Neutrophil (primary cell): ENCODE results near the gene TRIM31.

ENCODE experiments used
- H3K27ac ChIP-seq: fragments of 200-600 bp; sonication (generic); 2 replicates; pipeline ENCODE4 v1.5.1; 2016; ENCODE audit warnings: mild to moderate bottlenecking, moderate library complexity
- H3K27me3 ChIP-seq: fragments of 200-600 bp; sonication (generic); 2 replicates; pipeline ENCODE4 v1.6.0; 2016; ENCODE audit warnings: mild to moderate bottlenecking
- H3K36me3 ChIP-seq: fragments of 200-600 bp; sonication (generic); 2 replicates; pipeline ENCODE4 v1.5.1; 2017
- H3K4me1 ChIP-seq, 2 experiments: fragments of 200-600 bp in 1 of 2; sonication (generic) in 1 of 2; 1 replicate in 1 of 2; 2 replicates in 1 of 2; pipeline versions ENCODE4 v1.5.1 to v1.6.1; 2013 to 2016; ENCODE audit warnings: low read depth in 1 of 2, low read length in 1 of 2, mild to moderate bottlenecking in 1 of 2, moderate library complexity in 1 of 2; ENCODE audit not compliant: control insufficient read depth in 1 of 2, insufficient read depth in 1 of 2
- H3K4me3 ChIP-seq, 2 experiments: fragments of 200-600 bp in 1 of 2; sonication (generic) in 1 of 2; 1 replicate in 1 of 2; 2 replicates in 1 of 2; pipeline ENCODE4 v1.5.1; 2013 to 2016; ENCODE audit warnings: low read depth in 1 of 2, low read length in 1 of 2, mild to moderate bottlenecking in 1 of 2, moderate library complexity in 1 of 2
- H3K9me3 ChIP-seq: fragments of 200-600 bp; sonication (generic); 2 replicates; pipeline ENCODE4 v1.5.1; 2016
- CTCF ChIP-seq: fragments of 200-600 bp; sonication (generic); IDR thresholded peaks from 2 replicates; pipeline ENCODE4 v1.5.1; 2016; ENCODE audit warnings: antibody characterized with exemption

Gene TRIM31

GRCh38 chr6:30075094-30075789 is 37.6 kb downstream of the TRIM31 start, which contains the start of gene RNF39:
Gene RNF39, minus strand, starts transcription at chr6:30075769. Its CDS starts 184 bp downstream, at chr6:30075585.
- Histone ChIP-seq H3K4me3 (no peak within 1 kb of the TSS), H3K9me3 (no peaks in the 10 kb centered on the region), H3K4me1 (no peaks in the 10 kb centered on the region), H3K36me3 (peaks cover 6% of the 10 kb centered on the region), H3K27ac (no peak within 1 kb of the TSS), H3K27me3 (peaks cover 100% of the 10 kb centered on the region)
- TF ChIP-seq CTCF = no peak

- Histone ChIP-seq H3K27ac (no peak overlapping the region), H3K36me3 (peaks cover 14% of the 10 kb centered on the region), H3K9me3 (no peaks in the 10 kb centered on the region)
Measured at GRCh38 chr6:30074331-30075093, 38.4 kb downstream of the TRIM31 start.

DNA sequence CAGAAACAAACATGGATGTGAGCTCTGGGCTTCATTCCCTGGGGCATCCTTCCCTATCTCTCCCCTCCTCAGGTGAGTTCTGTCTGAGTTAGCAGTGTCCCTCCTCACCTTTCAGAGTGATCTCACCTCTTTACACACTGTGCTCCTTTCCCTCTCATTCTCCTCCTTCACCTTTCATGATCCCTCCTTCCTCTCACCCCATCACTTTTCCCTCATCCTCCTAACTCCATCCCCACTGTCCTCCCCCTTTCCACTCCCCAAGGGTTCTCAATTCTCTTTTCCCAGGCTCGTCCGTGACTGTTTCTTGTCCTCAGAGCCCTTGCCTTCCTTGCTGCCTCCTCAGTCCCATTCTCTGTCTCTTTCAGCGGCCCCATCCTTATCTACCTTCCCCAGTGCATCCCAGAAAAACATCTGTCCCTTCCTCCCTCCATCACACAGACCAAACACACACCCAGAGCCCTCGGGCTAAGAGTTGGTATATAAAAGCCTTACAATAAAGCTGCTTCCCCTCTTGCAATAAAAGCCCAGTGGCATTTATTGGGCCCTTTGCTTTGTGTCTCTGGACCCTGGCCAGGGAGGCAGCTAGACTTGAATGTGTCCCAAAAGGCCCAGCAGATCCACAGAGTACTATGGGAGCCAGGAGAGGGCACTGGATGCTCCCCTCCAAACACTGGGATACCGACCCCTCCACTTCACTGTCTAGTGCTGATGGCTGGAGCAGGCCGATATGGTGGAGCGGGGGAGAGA is 39.2 kb downstream of the TRIM31 start:
- no peak overlapping the region for H3K27ac ChIP-seq
- peaks cover 22% of the 10 kb centered on the region for H3K36me3 ChIP-seq
- peaks cover 0 to under 1% of the 10 kb centered on the region in 2 experiments for H3K4me1 ChIP-seq
- H3K27me3 ChIP-seq = peaks cover 92% of the 10 kb centered on the region
- H3K4me3 ChIP-seq = no peak overlapping the region
- no peak for TF ChIP-seq CTCF
- H3K9me3 ChIP-seq = no peaks in the 10 kb centered on the region

More at GRCh38 chr6:30074331-30075093, 38.4 kb downstream of the TRIM31 start:
- Histone ChIP-seq H3K4me3 (no peak overlapping the region), H3K27me3 (peaks cover 100% of the 10 kb centered on the region), H3K4me1 (no peaks in the 10 kb centered on the region)
- no peak for TF ChIP-seq CTCF

DNA sequence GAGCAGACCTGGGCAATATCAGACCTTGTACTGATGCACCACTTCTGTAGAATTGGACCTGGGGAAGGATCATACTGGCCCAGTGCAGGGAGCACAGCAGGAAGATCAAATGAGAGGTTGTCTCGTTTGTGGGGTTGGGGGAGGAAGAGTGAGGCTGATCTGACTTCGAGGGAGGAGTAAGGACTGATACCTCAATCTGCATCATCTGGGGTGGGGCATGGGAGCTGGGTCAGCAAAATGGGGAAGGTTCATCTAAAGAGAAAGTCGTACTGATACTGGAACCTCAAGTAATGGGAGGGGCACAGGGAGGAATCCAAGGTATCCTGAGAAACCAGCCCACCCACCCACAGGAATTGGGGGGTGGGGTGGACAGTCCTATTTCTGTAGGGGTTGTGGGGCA is 41.0 kb downstream of the TRIM31 start:
- Histone ChIP-seq H3K4me3 (no peak overlapping the region), H3K27ac (no peak overlapping the region), H3K9me3 (no peaks in the 10 kb centered on the region), H3K36me3 (peaks cover 28% of the 10 kb centered on the region), H3K27me3 (peaks cover 74% of the 10 kb centered on the region), H3K4me1 (peaks cover 10 to 15% of the 10 kb centered on the region in 2 experiments)
- no peak for TF ChIP-seq CTCF

GRCh38 chr6:30071081-30071818 is 41.6 kb downstream of the TRIM31 start:
- Histone ChIP-seq H3K4me1 (peaks cover 12 to 18% of the 10 kb centered on the region in 2 experiments), H3K4me3 (no peak overlapping the region), H3K9me3 (no peaks in the 10 kb centered on the region), H3K36me3 (peaks cover 28% of the 10 kb centered on the region), H3K27me3 (peaks cover 68% of the 10 kb centered on the region), H3K27ac (no peak overlapping the region)
- no peak for TF ChIP-seq CTCF
